HG03039 (cell line): ENCODE measurements around the gene SPTBN1.

Experiments
- ATAC-seq: cut with Tn5 transposase; IDR thresholded peaks from one replicate; pipeline ENCODE4 v1.9.1; 2021; ENCODE audit warnings: mild to moderate bottlenecking, moderate library complexity; ENCODE audit not compliant: unreplicated experiment

Gene SPTBN1

GRCh38 chr2:54642677-54643430 lies 186.7 kb downstream of the SPTBN1 start:
- ATAC-seq = no peak

GRCh38 chr2:54644236-54644635 lies 188.1 kb downstream of the SPTBN1 start:
- no peak for ATAC-seq

- no peak for ATAC-seq
Observed at GRCh38 chr2:54646170-54646927, 190.2 kb downstream of the SPTBN1 start.

- no peak for ATAC-seq
Observed at GRCh38 chr2:54648256-54648655, 192.1 kb downstream of the SPTBN1 start.

GRCh38 chr2:54649191-54649590 lies 193.1 kb downstream of the SPTBN1 start:
- no peak for ATAC-seq

GRCh38 chr2:54649633-54650032 lies 193.5 kb downstream of the SPTBN1 start:
- no peak for ATAC-seq

- ATAC-seq = no peak
Observed at GRCh38 chr2:54650612-54651011, 194.5 kb downstream of the SPTBN1 start.

- ATAC-seq = no peak
Observed at GRCh38 chr2:54651291-54651690, 195.2 kb downstream of the SPTBN1 start.

- no peak for ATAC-seq
Observed at GRCh38 chr2:54652540-54652939, 196.4 kb downstream of the SPTBN1 start.

GRCh38 chr2:54653572-54654204 lies 197.6 kb downstream of the SPTBN1 start:
- no peak for ATAC-seq

GRCh38 chr2:54655046-54655809 lies 199.1 kb downstream of the SPTBN1 start:
- ATAC-seq = no peak

GRCh38 chr2:54656863-54657262 lies 200.7 kb downstream of the SPTBN1 start:
- no peak for ATAC-seq

GRCh38 chr2:54657664-54658083 lies 201.5 kb downstream of the SPTBN1 start:
- no peak for ATAC-seq

- ATAC-seq = no peak
Observed at GRCh38 chr2:54658564-54659071, 202.5 kb downstream of the SPTBN1 start.

- no peak for ATAC-seq
Observed at GRCh38 chr2:54659527-54659926, 203.4 kb downstream of the SPTBN1 start.

GRCh38 chr2:54660752-54661151 lies 204.6 kb downstream of the SPTBN1 start:
- no peak for ATAC-seq

- ATAC-seq = no peak
Observed at GRCh38 chr2:54663424-54664030, 207.4 kb downstream of the SPTBN1 start.

- no peak for ATAC-seq
Observed at GRCh38 chr2:54664238-54664786, 208.2 kb downstream of the SPTBN1 start.

- ATAC-seq = no peak
Observed at GRCh38 chr2:54665436-54665856, 209.3 kb downstream of the SPTBN1 start.

- no peak for ATAC-seq
Observed at GRCh38 chr2:54666131-54666633, 210.1 kb downstream of the SPTBN1 start.
